Right atrium auricular region (tissue), 2 donors: ENCODE measurements around the gene TENM3. TPM values are rescaled to one million over a fixed set of nuclear protein-coding genes. Genes with fewer than 3 reads are reported as not detected.

Experiments used
- DNase-seq: peaks from one replicate; pipeline ENCODE4 v3.0.0-alpha.2; 2019; ENCODE audit warnings: low spot score
- H3K27ac ChIP-seq, 2 donors: fragments of 200-600 bp; sonication (generic); 1 replicate in 1 of 2; 2 replicates in 1 of 2; pipeline ENCODE4 v1.5.1; 2016 to 2019
- H3K27me3 ChIP-seq, 2 donors: fragments of 200-600 bp; sonication (generic); one replicate each; pipeline versions ENCODE4 v1.5.1 to v1.6.0; 2017 to 2019
- H3K36me3 ChIP-seq: fragments of 200-600 bp; sonication (generic); one replicate; pipeline ENCODE4 v1.5.1; 2016
- H3K4me1 ChIP-seq, 2 donors: fragments of 200-600 bp; sonication (generic); one replicate each; pipeline versions ENCODE4 v1.5.1 to v1.6.0; 2017 to 2019
- H3K4me3 ChIP-seq, 2 donors: fragments of 200-600 bp; sonication (generic); 1 replicate in 1 of 2; 2 replicates in 1 of 2; pipeline ENCODE4 v1.5.1; 2017 to 2019; ENCODE audit warnings: mild to moderate bottlenecking in 1 of 2, moderate library complexity in 1 of 2
- H3K9me3 ChIP-seq, 2 donors: fragments of 200-600 bp; sonication (generic); one replicate each; pipeline ENCODE4 v1.5.1; 2019
- CTCF ChIP-seq, 2 donors: fragments of 200-600 bp; sonication (generic); IDR thresholded peaks; one replicate each; pipeline ENCODE4 v1.5.1; 2019; ENCODE audit warnings: antibody characterized with exemption in 2 of 2
- total RNA-seq, 2 donors: library from RNA; depleted of rRNA; stranded (reverse); fragments of >200 nt; gene quantifications; one replicate each; pipeline ENCODE4 v1.1.0, GENCODE V29; 2016

Gene TENM3
- total RNA-seq, 2 donors from 2014 or later: 10.7 to 15.9 TPM

GRCh38 chr4:182310962-182311361 lies 67.8 kb downstream of the TENM3 start:
- H3K4me1 ChIP-seq: no peaks in the 10 kb centered on the region
- no peak for DNase-seq
- H3K27ac ChIP-seq: no peak overlapping the region
- H3K27me3 ChIP-seq: no peaks in the 10 kb centered on the region
- peaks cover 0 to 25% of the 10 kb centered on the region in 2 donors for H3K9me3 ChIP-seq
- H3K4me3 ChIP-seq: no peak overlapping the region
- TF ChIP-seq CTCF (IDR thresholded peaks at IDR 0.05): no peak
- H3K36me3 ChIP-seq: no peaks in the 10 kb centered on the region

GRCh38 chr4:182314537-182314936 lies 71.3 kb downstream of the TENM3 start:
- no peak for DNase-seq
- TF ChIP-seq CTCF (IDR thresholded peaks at IDR 0.05): no peak
- H3K27ac ChIP-seq: no peak overlapping the region
- no peaks in the 10 kb centered on the region for H3K27me3 ChIP-seq
- no peaks in the 10 kb centered on the region for H3K36me3 ChIP-seq
- H3K4me1 ChIP-seq: no peaks in the 10 kb centered on the region
- no peak overlapping the region for H3K4me3 ChIP-seq
- peaks cover 0 to 27% of the 10 kb centered on the region in 2 donors for H3K9me3 ChIP-seq

- no peak overlapping the region for H3K27ac ChIP-seq
- DNase-seq: no peak
- peaks cover 0 to 27% of the 10 kb centered on the region in 2 donors for H3K9me3 ChIP-seq
- H3K36me3 ChIP-seq: no peaks in the 10 kb centered on the region
- no peak for TF ChIP-seq CTCF (IDR thresholded peaks at IDR 0.05)
- no peaks in the 10 kb centered on the region for H3K27me3 ChIP-seq
- H3K4me1 ChIP-seq: no peaks in the 10 kb centered on the region
- H3K4me3 ChIP-seq: no peak overlapping the region
Measured at GRCh38 chr4:182318256-182318655, 75.1 kb downstream of the TENM3 start.

- Histone ChIP-seq H3K27me3 (no peaks in the 10 kb centered on the region), H3K36me3 (no peaks in the 10 kb centered on the region), H3K4me3 (no peak overlapping the region), H3K4me1 (no peaks in the 10 kb centered on the region), H3K9me3 (peaks cover 0 to 10% of the 10 kb centered on the region in 2 donors), H3K27ac (no peak overlapping the region)
- no peak for DNase-seq
- no peak for TF ChIP-seq CTCF (IDR thresholded peaks at IDR 0.05)
Measured at GRCh38 chr4:182320092-182320491, 76.9 kb downstream of the TENM3 start.

GRCh38 chr4:182320580-182320979 lies 77.4 kb downstream of the TENM3 start:
- Histone ChIP-seq H3K27ac (no peak overlapping the region), H3K27me3 (no peaks in the 10 kb centered on the region), H3K9me3 (peaks cover 0 to 5% of the 10 kb centered on the region in 2 donors), H3K4me3 (no peak overlapping the region), H3K36me3 (no peaks in the 10 kb centered on the region), H3K4me1 (no peaks in the 10 kb centered on the region)
- no peak for TF ChIP-seq CTCF (IDR thresholded peaks at IDR 0.05)
- DNase-seq: no peak

GRCh38 chr4:182324282-182324681 lies 81.1 kb downstream of the TENM3 start:
- H3K27ac ChIP-seq: no peak overlapping the region
- H3K9me3 ChIP-seq: no peaks in the 10 kb centered on the region
- H3K4me1 ChIP-seq: no peaks in the 10 kb centered on the region
- no peak overlapping the region for H3K4me3 ChIP-seq
- no peaks in the 10 kb centered on the region for H3K27me3 ChIP-seq
- DNase-seq: no peak
- H3K36me3 ChIP-seq: no peaks in the 10 kb centered on the region
- TF ChIP-seq CTCF (IDR thresholded peaks at IDR 0.05): no peak
